ENCODE results near the gene MGAT5. TPM values are rescaled to one million over a fixed set of nuclear protein-coding genes. Genes with fewer than 3 reads are reported as not detected.

The MGAT5 gene
- polyA plus RNA-seq, 4 donors, result 5.6 to 27.4 (median 12.3) TPM

DNA sequence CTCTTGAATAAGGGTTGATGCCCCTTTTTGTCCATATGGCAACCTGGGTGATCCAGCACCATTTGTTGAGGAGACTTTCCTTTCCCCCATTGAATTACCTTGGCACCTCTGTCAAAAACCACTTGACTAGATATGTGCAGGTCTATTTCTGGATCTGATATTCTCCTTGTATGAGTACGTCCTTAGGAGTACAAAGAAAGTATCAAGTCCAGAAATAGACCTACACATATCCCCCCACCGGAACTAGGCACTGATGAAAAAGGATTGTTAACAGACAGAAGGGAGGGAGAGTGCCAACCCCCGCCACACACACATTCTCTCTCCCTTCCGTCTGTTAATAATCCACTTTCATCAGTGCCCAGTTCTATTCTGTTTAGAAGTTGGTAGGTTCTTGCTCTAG, 239.9 kb downstream of the MGAT5 start:
- Histone ChIP-seq H3K4me3 (ENCODE audit: low read depth in 1 of 3, low read length in 3 of 3) (no peak overlapping the region), H3K27ac (ENCODE audit: low read depth in 1 of 3, low read length in 2 of 3) (no peak overlapping the region), H3K27me3 (ENCODE audit: control insufficient read depth in 3 of 3, insufficient read depth in 3 of 3, low read length in 3 of 3) (peaks cover 0 to 6% (median 2%) of the 10 kb centered on the region in 3 donors), H3K4me1 (ENCODE audit: control insufficient read depth in 3 of 3, insufficient read depth in 2 of 3, low read depth in 1 of 3, low read length in 2 of 3) (no peaks in the 10 kb centered on the region), H3K9me3 (ENCODE audit: control insufficient read depth in 2 of 2, insufficient read depth in 1 of 2, low read depth in 1 of 2, low read length in 1 of 2) (no peaks in the 10 kb centered on the region), H3K36me3 (ENCODE audit: control insufficient read depth in 3 of 3, insufficient read depth in 2 of 3, low read depth in 1 of 3, low read length in 3 of 3) (no peaks in the 10 kb centered on the region)
- FAIRE-seq, result no peak
- no peak for DNase-seq
- 80 to 91% (median 88%) methylated on average over 4 of the region's 4 CpGs for WGBS, 3 donors

DNA sequence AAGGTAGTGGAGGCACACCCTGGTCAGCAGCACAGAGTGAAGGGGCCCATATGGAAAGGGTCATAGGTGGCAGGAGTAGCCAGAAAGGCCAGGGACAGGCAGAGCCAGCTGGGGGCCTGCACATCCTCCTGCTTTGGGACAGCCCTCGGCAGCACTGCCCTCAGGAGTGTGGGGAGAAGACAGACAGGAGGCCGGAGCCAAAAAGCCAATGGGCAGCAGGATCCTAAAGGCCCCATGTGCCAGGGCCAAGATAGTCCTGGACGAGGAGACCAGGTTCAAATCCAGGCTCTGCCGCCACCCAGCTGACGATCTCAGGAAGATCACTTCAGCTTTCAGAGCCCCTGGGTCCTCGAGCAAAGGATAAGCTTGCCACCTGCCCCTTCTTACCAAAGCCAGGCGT, 244.8 kb downstream of the MGAT5 start:
- FAIRE-seq, result no peak
- DNase-seq, result no peak

DNA sequence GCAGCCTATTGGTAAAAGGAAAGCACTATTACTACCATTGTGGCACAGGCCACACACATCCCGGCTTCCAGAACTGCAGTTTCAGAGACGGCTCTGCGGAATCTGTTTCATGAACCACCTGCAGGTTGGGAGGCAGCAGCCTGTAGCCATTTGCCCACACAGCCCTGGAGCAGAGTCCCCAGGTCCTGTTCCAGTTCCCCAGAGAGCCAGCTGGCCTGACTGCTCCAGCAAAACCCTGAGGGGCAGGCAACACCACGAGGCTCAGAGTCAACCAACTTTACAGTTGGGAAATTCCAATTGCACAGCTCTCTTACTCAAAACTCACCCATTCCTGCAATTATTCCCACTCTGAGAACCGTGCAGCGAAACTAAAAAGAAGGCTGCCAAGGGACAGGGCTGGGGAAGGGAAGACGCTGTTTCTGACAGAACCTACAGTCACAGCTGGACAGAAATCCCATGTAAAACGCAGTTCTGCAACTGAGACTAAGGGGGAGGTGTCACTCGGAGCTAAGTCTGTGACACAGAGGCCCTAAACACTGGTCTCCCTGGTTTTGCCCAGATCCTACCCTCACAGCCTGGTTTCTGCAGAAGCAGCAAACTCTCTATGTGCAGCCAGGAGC, 245.5 kb downstream of the MGAT5 start:
- no peaks in the 10 kb centered on the region for H3K4me1 ChIP-seq (ENCODE audit: control insufficient read depth in 3 of 3, insufficient read depth in 2 of 3, low read depth in 1 of 3, low read length in 2 of 3)
- H3K9me3 ChIP-seq (ENCODE audit: control insufficient read depth in 2 of 2, insufficient read depth in 1 of 2, low read depth in 1 of 2, low read length in 1 of 2), result no peaks in the 10 kb centered on the region
- 65 to 75% (median 70%) methylated on average over 9 of the region's 9 CpGs for WGBS, 3 donors
- FAIRE-seq (no peak), DNase-seq (no peak)
- H3K4me3 ChIP-seq (ENCODE audit: low read depth in 1 of 3, low read length in 3 of 3), result no peak overlapping the region
- H3K27me3 ChIP-seq (ENCODE audit: control insufficient read depth in 3 of 3, insufficient read depth in 3 of 3, low read length in 3 of 3), result no peaks in the 10 kb centered on the region
- no peak overlapping the region for H3K27ac ChIP-seq (ENCODE audit: low read depth in 1 of 3, low read length in 2 of 3)
- H3K36me3 ChIP-seq (ENCODE audit: control insufficient read depth in 3 of 3, insufficient read depth in 2 of 3, low read depth in 1 of 3, low read length in 3 of 3), result no peaks in the 10 kb centered on the region

More for the DNA sequence above, 244.8 kb downstream of the MGAT5 start:
- no peaks in the 10 kb centered on the region for H3K36me3 ChIP-seq (ENCODE audit: control insufficient read depth in 3 of 3, insufficient read depth in 2 of 3, low read depth in 1 of 3, low read length in 3 of 3)
- 66 to 84% (median 77%) methylated on average over 7 of the region's 7 CpGs for WGBS, 3 donors
- no peak overlapping the region for H3K4me3 ChIP-seq (ENCODE audit: low read depth in 1 of 3, low read length in 3 of 3)
- no peaks in the 10 kb centered on the region for H3K9me3 ChIP-seq (ENCODE audit: control insufficient read depth in 2 of 2, insufficient read depth in 1 of 2, low read depth in 1 of 2, low read length in 1 of 2)
- no peak overlapping the region for H3K27ac ChIP-seq (ENCODE audit: low read depth in 1 of 3, low read length in 2 of 3)
- no peaks in the 10 kb centered on the region for H3K4me1 ChIP-seq (ENCODE audit: control insufficient read depth in 3 of 3, insufficient read depth in 2 of 3, low read depth in 1 of 3, low read length in 2 of 3)
- no peaks in the 10 kb centered on the region for H3K27me3 ChIP-seq (ENCODE audit: control insufficient read depth in 3 of 3, insufficient read depth in 3 of 3, low read length in 3 of 3)

DNA sequence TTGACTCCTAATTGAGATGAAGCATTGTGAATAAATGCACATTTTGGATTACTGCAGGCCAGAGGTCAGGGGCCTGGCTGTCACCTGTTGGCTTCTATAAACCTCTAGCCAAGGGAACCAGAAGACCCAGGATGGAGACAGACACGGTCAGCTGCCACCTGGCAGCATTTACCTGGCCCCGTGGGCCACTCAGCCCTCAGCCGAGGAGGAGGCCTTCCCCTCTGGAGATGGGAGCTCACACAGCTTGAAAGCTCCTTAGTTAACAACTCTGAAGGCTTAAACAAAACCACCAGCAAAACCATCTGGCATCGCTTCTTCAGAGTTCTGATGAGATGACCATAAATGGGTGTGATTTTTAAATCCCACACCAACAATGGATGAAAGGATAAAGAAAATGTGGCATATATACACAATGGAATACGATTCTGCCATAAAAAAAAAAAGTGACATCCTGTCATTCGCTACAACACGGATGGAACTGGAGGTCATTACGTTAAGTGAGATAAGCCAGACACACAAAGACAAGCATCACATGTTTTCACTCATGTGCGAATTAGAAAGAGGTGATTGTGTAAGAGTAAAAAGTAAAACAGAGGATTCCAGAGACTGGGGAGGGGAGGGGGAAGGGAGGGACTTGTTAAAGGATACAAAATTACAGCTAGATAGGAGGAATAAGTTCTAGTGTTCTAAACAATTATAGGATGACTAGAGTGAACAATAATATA, 246.5 kb downstream of the MGAT5 start:
- H3K27ac ChIP-seq (ENCODE audit: low read depth in 1 of 3, low read length in 2 of 3), result no peak overlapping the region
- no peak for FAIRE-seq
- peaks cover 0 to 3% (median 0%) of the 10 kb centered on the region in 3 donors for H3K27me3 ChIP-seq (ENCODE audit: control insufficient read depth in 3 of 3, insufficient read depth in 3 of 3, low read length in 3 of 3)
- H3K36me3 ChIP-seq (ENCODE audit: control insufficient read depth in 3 of 3, insufficient read depth in 2 of 3, low read depth in 1 of 3, low read length in 3 of 3), result no peaks in the 10 kb centered on the region
- WGBS, 3 donors, result 59 to 66% (median 64%) methylated on average over 9 of the region's 9 CpGs
- H3K4me1 ChIP-seq (ENCODE audit: control insufficient read depth in 3 of 3, insufficient read depth in 2 of 3, low read depth in 1 of 3, low read length in 2 of 3), result no peaks in the 10 kb centered on the region
- H3K9me3 ChIP-seq (ENCODE audit: control insufficient read depth in 2 of 2, insufficient read depth in 1 of 2, low read depth in 1 of 2, low read length in 1 of 2), result no peaks in the 10 kb centered on the region
- H3K4me3 ChIP-seq (ENCODE audit: low read depth in 1 of 3, low read length in 3 of 3), result no peak overlapping the region
- DNase-seq, result no peak

DNA sequence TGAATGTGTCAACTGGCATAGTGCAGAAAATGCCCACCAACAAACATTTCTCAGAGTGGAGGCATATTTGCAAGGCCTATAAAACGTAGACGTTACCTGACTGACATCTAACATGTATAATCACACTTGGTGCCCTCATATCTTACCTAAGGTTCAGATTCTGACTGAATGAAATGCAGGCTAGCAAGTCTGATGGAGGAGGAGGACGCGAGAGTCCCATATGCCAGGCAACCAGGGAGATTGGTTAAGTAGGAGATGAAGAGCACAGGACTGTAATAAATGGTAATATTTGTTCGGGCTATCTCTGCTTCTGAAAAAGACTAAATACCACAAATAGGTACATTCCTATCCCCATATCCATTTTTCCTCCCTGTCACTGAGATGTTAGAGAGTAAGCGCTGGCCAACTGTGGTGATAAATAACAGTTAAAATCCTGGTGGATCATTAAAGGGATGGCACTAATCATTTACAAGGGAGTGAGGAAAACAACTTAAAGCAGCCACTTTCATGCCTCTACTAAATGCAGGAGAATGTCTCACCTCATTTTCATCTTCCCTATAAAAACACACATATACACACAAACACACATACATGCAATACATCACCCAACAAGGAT, 247.7 kb downstream of the MGAT5 start:
- DNase-seq (no peak), FAIRE-seq (no peak)
- no peak overlapping the region for H3K27ac ChIP-seq (ENCODE audit: low read depth in 1 of 3, low read length in 2 of 3)
- no peaks in the 10 kb centered on the region for H3K9me3 ChIP-seq (ENCODE audit: control insufficient read depth in 2 of 2, insufficient read depth in 1 of 2, low read depth in 1 of 2, low read length in 1 of 2)
- 79 to 85% (median 84%) methylated on average over 6 of the region's 6 CpGs for WGBS, 3 donors
- no peaks in the 10 kb centered on the region for H3K36me3 ChIP-seq (ENCODE audit: control insufficient read depth in 3 of 3, insufficient read depth in 2 of 3, low read depth in 1 of 3, low read length in 3 of 3)
- H3K4me3 ChIP-seq (ENCODE audit: low read depth in 1 of 3, low read length in 3 of 3), result no peak overlapping the region
- no peaks in the 10 kb centered on the region for H3K4me1 ChIP-seq (ENCODE audit: control insufficient read depth in 3 of 3, insufficient read depth in 2 of 3, low read depth in 1 of 3, low read length in 2 of 3)
- H3K27me3 ChIP-seq (ENCODE audit: control insufficient read depth in 3 of 3, insufficient read depth in 3 of 3, low read length in 3 of 3), result peaks cover 0 to 3% (median 0%) of the 10 kb centered on the region in 3 donors

DNA sequence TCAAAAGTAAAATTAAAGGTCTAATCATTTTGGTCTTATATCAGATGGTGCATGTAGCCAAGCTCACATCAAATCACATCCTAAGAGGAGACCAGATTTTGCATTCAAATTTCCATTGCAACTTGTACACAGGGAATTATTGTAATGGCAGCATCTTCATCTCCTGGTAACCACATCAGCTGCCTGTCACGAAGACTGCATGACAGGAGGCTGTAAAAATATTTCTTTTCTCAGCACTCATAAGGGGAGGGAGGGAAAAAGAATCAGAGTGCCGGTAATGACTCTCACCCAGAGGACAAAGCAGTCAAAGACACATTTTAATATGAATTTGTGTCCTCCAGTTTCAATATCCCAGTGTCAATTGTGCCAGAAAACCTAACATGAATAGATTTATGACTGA, 248.2 kb downstream of the MGAT5 start:
- Histone ChIP-seq H3K27ac (ENCODE audit: low read depth in 1 of 3, low read length in 2 of 3) (no peak overlapping the region), H3K9me3 (ENCODE audit: control insufficient read depth in 2 of 2, insufficient read depth in 1 of 2, low read depth in 1 of 2, low read length in 1 of 2) (no peaks in the 10 kb centered on the region), H3K4me3 (ENCODE audit: low read depth in 1 of 3, low read length in 3 of 3) (no peak overlapping the region), H3K27me3 (ENCODE audit: control insufficient read depth in 3 of 3, insufficient read depth in 3 of 3, low read length in 3 of 3) (peaks cover 0 to 3% (median 0%) of the 10 kb centered on the region in 3 donors), H3K4me1 (ENCODE audit: control insufficient read depth in 3 of 3, insufficient read depth in 2 of 3, low read depth in 1 of 3, low read length in 2 of 3) (no peaks in the 10 kb centered on the region), H3K36me3 (ENCODE audit: control insufficient read depth in 3 of 3, insufficient read depth in 2 of 3, low read depth in 1 of 3, low read length in 3 of 3) (no peaks in the 10 kb centered on the region)
- WGBS, 3 donors, result 51 to 54% (median 52%) methylated on average over 2 of the region's 2 CpGs
- no peak for FAIRE-seq
- DNase-seq, result no peak

Data from small intestine (tissue), 7 donors.